GM21423 (cell line): Measurements from ENCODE around the gene CPVL.
"Not testable (repeated sequence)": the region's sequence is repeated elsewhere in the genome, so short reads cannot be mapped to it uniquely, and the experiment has no call there.

Experiments
- ATAC-seq: cut with Tn5 transposase; IDR thresholded peaks from one replicate; pipeline ENCODE4 v1.9.1; 2021; ENCODE audit warnings: mild to moderate bottlenecking, moderate library complexity; ENCODE audit not compliant: unreplicated experiment

CPVL gene

DNA sequence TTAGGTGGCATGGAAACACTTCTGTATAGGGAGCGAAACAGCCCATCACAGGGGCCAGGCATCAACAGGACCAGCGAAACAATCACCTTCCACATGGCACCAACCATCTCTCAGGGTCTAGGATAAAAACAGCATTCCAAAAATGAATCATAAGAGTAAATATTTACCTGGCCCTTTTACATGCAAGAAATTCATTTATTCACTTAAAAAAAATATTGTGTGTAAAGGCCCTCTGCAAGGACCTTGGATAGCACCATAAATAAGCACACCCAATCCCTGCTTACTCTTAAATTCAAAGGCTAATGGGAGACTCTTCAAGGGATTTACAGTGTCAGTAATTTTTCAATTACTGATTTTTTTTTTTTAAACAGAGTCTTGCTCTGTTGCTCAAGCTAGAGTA, 25.4 kb downstream of the CPVL start:
- ATAC-seq = no peak

DNA sequence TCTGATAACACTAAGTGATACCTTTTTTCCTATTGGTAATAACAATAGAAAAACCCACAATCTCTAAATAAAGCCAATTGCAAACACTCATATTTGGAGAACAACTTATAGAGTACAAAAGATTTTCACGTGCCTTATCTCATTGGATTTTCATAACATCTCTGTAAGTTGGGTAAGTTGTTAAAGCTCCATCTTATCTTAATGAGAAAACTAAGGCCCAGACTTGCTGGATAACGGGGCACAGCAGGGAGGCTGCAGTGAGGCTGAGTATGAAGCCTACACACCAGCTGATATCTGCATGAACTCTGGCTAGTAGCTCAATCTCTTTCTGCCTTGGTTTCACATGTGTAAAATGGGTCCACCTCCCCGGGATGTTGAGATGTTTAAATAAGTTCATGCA, 26.8 kb downstream of the CPVL start:
- no peak for ATAC-seq

DNA sequence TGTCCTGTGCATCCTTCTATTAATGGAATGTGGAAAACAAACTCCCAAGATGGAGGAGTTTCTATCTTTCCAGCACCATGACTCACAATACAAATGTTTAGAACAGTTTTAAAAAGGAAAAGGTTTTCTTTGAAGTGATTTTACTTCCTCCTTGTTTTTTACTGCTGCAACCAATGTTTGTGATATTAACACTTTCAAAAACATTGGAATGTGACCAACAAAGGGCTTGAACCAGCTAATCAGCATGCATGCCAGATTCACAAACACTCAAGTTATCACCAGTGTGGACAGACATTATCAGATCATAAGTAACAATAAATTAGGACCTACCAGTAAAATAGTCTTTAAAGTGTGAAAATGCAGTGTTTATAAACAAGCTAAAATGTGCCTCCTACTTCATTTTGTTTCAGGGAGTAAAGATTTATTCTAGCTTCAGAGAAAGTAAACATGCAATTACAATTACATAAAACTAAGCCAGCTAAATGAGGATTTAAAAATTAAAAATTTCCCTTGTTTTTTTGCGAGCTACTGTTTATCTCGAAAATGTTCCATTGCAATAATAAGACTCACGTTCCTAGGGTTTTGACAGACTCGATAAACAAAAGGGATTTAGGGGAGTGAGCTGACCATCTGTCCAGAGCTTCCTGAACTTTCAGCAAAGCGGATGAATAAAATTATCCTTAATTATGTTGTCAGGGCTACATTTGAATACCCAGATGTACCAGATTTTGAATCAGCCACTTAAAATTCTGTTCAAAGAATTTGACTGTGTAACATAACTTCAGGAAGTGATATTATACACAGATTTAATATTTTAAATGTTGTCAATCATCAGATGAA, 29.8 kb downstream of the CPVL start:
- no peak for ATAC-seq

DNA sequence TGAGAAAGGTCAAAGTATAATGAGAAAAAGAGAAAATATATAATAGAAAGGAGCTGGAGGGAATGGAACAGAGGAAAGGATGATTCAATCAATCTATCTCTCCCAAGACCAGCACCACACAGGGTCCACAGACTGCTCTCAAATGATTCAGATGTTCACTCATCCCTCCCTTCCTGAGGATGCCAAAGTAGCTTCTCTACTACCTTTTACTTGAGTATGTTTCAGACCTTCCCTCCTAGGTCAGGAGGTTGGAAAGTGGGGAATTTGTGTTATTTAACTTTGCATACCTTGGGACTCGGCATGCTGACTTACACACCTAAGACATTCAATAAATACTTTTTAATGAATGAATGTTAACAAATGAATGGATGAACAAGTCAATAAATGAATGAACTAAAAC, 30.6 kb downstream of the CPVL start:
- no peak for ATAC-seq

DNA sequence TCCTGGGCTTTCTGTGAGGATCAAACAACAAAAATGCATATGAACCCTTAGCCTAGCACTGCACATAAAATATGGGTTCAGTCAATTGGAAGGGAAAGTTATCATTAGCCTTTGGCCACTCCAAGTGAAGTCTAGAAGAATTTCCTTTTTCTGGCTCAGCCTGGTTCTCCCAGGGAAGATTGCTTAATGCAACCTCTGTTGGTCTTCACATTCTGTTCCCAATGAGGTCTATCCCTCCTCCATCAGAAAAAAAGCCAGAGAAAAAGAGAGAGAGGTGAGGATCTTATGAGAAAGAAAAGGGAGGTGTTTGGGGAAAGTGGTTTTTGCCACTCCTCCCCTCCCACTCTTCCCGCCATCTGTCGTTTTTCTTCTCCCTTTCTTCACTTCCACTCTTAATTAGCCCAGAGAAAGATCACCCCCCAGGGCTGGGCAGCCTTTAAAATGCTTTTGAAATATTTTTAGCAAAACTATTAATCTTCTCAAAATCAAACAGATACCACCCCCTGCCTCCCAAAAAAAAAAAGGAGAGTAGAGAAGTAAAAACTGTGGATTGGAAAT, 31.1 kb downstream of the CPVL start:
- no peak for ATAC-seq

DNA sequence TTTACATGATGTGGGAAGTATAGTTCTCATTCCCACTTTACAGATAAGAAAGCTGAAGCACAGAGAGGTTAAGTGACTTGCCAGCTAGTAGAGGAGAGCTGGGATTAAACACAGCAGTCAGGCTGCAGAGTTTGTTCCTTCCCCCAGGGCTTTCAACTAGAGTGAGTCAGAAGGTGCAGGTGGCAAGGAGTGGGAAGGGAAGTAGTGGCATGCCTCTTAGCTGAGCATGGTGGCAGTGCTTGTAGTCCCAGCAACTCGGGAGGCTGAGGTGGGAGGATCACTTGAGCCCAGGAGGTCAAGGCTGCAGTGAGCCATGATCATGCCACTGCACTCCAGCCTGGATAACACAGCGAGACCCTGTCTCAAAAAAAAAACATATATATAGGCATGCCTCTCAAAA, 32.1 kb downstream of the CPVL start:
- ATAC-seq = not testable (repeated sequence)

DNA sequence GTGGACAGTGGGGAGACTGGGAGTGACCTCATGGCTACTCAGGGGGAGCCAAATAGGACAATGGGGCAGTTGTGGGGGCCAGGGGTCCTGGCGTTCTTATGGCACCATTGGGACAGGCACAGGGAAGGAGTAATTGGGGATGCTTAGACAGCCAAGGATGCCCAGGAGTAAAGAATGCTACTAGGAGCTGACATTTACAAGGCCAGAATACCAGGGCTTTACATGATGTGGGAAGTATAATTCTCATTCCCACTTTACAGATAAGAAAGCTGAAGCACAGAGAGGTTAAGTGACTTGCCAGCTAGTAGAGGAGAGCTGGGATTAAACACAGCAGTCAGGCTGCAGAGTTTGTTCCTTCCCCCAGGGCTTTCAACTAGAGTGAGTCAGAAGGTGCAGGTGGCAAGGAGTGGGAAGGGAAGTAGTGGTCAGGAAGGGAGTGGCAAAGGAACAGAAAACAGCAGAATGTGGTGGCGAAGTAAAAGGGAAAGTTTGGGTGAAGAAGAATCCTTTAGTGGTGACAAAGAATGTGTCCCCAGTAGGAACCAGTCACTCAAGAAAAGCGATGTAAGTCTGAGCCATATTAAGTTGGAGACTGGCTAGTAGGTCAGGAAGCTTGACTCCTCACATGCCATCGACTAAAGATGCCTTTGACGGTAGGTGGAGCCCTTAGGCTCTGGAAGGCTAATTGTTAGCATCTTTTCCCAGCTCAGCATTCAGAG, 32.8 kb downstream of the CPVL start:
- no peak for ATAC-seq

DNA sequence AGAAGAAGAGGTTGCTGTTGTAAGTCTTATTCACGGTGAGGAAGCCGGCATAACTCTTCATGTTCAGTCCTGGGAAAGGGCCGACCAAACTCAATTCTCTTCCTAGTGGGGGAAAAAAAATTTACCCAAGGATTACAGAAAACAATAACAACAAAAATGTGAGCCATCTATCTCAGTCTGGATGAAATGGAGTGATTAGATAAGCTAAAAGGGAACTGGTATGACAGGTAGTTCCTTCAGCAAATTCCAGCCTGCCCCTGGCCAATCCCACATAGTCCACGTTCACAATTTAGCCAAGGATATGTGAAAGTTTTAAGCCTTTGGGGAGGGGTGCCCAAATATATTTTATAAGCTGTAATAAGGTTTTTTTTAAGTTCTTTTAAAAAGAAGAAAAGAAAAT, 33.6 kb downstream of the CPVL start:
- no peak for ATAC-seq

DNA sequence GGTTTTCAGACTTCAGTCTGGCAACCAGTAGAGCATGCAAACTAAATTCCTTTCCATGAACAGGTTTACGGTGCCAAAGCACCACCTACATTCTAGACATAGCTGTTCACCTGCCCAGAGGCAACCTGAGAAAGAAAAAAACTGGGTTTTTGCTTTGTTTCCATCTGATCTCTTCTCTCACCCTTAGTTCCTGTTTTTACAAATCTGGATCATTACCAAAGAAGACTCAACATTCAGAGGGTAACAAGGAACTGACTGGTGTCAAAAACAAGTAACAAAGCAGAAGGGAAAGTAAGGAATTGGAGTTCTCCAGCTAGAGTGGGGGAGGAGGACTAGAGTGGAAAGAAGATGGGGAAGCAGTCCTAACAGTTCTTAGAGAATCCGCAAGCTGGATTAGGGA, 36.4 kb downstream of the CPVL start:
- no peak for ATAC-seq

DNA sequence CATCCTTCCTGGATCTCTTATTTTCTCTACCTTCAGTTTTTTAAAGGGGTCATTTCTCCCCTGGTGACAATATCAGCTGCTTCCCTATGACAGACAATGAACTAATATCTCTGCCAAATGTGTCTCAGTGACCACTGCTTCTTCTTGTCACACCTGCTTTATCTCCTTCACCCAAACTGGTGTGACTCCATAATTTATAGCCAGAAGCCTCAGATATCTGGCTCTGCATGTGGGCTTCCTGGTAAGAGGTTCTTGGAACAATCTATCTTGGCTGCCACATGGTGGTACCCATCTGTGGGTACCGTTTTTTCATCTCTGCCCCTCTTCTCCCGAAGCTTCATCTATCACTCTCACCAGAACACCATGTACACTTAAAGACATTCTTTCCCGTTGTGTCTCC, 37.0 kb downstream of the CPVL start:
- no peak for ATAC-seq

DNA sequence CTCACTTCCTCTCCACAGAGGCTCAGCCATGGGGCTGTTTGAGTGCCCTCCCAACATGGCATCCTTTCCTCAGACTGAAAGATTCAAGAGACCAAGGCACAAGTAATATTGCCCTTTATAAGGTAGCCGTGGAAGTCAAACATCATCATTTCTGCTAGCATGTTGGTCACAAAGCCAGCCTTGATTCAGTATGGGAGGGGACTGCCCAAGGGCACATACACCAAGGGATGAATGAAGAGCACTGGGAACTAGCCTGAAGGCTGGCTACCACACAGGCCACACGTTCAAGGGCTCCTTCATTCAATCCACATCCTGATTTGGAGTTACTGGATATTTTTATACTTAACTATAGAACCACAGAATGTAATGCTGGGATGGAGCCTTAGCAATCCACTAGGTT, 39.3 kb downstream of the CPVL start:
- no peak for ATAC-seq

DNA sequence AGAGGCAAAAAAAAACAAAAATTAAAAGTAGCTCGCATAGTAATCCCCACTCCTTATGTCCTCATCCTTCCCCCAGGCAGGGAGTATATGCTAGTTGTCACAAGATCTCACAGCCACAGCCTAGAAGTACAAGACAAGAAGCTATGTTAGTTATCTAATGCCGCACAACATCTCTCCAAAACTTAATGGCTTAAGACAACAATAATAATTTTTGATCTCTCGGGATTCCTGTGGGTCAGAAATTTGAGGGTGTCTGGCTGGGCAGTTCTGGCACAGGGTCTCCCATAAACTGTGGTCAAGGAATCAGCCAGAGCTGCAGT, 39.7 kb downstream of the CPVL start:
- no peak for ATAC-seq

DNA sequence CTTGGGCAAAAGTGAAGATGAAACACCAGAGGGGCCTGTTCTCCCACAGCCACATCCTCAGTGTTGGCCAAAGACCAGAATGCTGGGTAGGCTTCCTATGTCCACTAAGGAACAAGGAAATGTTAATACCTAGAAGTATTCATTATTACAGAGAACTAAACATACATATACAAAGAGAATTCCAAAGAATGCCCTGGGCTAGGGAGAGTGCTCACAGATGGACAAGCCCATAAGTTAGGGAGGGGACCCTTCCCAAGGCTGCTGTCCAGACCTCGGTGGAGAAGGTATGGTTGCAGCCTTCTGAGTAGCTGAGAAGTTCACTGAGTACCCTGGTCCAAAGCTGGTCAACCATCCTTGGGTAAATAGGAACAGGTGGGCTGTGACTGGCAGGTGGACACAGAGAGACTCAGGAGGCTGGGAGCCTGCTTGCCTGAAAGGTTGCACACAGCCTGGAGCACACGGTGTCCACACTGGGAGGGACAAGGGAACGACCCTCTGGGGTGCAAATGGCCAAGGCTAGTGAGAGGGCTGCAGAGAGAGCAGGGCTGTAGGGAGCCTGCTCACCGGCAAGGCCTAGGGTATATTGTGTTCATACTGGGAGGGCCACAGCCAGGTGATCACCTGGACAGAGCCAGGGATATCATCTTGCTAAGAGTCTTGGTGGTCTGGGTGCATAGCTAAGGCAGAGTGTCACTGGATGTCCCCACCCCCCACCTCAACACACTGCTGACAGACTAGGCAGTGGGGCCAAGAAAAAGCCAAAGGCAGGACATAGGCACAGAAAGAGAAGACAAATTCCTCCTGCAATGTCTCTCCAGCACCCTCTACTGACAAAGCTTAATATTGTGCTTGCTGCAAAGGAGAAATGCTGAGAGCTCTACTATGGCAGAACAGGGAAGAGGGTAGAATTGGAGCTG, 40.3 kb downstream of the CPVL start:
- no peak for ATAC-seq

DNA sequence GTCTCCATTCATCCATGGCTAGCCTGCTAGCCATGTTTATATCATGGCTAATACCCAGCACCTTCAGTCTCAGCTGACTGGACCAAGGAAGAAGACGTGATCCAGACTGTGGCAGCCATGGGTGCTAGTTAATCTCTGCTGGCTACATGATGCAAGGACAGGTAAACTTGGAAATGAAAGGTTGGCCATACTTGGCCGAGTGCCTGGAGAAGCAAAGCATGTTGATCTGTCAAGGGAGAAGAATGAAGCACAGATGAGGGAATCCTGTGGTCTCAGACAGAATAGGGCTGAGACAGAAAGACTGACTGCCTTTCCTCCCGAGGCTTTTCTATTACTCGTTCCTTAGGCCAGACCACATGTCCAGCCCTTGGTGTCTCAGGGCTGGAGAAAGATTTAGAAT, 41.1 kb downstream of the CPVL start:
- ATAC-seq = no peak

DNA sequence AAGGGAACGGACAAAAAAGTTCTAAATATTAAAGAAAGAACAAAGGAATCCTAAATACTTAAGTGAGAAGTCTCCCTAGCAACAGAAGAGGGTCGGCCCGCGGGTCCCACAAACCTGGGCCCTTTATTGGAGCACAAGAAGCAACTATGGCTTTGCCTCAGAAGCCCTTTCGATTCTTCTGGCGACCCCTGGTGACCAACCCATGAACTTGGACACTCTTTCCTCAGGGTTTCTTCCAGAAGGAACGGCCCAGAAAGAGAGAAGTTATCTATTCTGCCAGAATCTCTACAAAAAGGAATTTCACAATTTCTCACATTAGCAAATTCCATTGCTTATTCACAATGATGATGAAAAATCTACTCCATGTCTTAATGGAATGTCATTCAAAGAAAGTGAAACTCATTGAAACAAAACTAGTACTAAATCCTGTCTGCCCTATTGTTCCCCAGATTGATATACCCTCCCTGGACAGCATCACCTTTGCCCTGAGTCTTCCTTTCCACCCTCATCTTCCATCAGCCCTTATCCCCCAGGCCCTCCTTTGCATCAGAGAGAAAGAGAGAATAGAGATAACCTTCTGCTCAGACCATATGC, 43.7 kb downstream of the CPVL start:
- peak; percentile 46 for ATAC-seq

DNA sequence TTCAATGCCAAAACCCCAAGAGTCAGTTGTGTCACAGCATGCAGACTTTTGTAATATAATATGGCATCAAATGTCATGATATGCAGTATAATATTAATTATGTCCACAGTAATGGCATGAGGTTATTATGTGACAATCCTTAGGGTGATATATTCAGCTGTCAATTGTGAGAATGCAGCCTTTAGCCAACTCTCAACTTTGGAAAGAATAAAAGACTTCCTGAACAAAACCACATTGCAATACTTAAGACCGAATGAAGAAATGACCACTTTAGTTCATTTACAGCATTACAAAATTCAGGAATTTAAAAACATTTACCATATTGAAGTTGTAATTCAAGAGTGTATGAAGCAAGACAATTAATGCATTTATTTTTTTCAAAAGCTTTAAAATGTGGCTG, 45.4 kb downstream of the CPVL start:
- ATAC-seq = no peak

DNA sequence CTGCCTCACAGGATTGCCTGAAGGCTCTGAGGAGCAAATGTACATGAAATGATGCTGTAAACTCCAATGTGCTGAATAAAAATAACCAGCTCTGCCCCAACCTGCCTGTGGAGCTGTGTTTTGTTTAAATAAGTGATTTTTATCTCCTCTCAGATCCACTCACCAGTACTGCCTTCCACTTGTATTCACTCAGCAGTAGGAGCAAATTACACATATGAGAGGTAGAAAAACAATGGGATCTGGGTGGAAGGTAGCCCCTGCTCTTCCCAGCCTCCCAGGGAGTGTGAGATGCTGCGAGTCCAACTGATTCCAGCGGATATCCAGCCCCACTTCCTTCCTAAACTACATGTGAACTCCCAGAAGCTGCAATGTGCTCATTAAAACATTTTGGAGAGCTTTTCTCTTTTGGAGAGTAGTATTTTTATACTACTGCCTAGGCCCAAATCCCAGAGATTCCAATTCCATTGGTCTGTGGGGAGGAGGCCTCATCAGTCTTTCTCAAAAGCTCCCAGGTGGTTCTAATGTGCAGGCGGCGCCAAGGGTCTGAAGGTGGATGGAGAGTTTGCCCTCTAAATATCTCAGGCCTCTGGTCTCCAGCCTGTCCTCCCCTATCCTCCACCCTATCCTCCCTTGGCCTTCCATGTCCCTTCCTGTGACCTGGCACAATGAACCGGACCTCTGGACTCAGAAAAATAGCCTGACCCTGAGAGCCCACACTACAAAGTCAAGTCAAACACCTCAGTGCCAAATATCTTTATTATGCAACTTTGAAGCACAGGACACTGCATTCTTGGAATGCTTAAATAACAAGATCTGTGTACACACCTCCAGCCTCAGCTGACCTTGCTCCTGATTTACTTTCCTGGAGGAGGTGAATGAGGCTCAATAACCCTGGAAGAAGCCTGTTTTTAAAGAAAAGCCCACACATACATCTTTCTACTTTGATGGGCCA, 46.2 kb downstream of the CPVL start:
- ATAC-seq = no peak

DNA sequence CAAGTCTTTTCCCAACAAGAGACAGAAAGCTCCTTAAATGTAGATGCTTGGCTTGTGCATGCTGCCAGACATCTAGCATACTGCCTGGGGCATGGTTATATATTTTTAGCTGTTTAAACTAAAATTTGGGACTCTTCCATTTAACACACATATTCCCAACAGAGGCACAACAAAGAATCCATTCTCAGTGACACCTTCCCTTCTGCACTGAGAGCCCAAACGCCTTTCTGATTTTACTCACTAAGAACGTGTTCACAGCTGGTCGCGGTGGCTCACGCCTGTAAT, 49.9 kb downstream of the CPVL start:
- no peak for ATAC-seq

DNA sequence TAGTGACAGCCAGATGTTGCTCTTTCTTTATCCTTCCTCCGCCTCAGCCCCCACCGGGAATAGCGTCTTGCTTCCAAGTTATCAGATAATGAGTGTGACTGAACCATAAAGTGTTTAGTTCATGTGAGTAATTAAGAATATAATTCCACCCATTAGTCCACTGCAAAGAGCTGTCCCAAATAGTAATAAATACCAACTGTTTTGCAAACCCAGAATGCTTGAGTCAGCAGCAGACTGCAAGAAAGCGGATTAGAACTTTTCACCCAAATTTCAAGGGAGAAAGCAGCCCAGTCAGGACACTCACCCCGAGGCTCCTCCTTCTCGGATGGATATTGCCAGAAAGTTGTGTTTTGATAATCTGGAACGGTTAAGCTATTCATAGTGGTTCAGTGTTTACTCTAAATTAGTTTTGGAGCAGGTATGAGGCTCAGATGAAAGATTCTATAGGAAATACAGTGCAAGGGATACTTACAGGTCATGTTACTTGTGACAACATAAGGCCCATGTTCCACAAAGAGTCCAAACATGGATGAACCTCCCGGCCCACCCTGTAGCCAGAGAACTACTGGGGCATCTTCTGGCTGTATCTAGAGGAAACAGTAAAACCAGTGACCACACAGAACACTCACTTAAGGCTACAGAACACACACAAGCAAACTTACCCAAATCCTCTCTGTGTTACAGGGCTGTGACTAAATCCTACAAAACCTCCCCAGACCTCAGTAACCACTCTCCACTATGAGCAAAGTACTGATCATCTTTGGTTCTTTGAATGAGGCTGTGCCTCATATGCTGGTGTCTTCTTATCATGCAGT, 50.5 kb downstream of the CPVL start:
- ATAC-seq = no peak
